ENCODE data around the gene SEMA4C.

GRCh38 chr2:96823198-96823597, 46.7 kb downstream of the SEMA4C start:
- TF ChIP-seq POLR2AphosphoS5 (IDR thresholded peaks at IDR 0.05; ENCODE audit: low read depth, low read length) (no peak), REST (IDR thresholded peaks at IDR 0.05; ENCODE audit: insufficient read depth in 1 of 2, low read depth in 2 of 2, low read length in 2 of 2) (no peak), TAF1 (IDR thresholded peaks at IDR 0.05; ENCODE audit: borderline replicate concordance, insufficient read depth, low read length) (no peak), SIN3A (IDR thresholded peaks at IDR 0.05; ENCODE audit: borderline replicate concordance, insufficient read depth, low read length) (no peak)

All from PFSK-1 (cell line).